Measurements from ENCODE around the gene NGEF. TPM values are rescaled to one million over a fixed set of nuclear protein-coding genes. Genes with fewer than 3 reads are reported as not detected.
"Not testable (repeated sequence)": the region's sequence is repeated elsewhere in the genome, so short reads cannot be mapped to it uniquely, and the experiment has no call there.

Gene NGEF, protein sequence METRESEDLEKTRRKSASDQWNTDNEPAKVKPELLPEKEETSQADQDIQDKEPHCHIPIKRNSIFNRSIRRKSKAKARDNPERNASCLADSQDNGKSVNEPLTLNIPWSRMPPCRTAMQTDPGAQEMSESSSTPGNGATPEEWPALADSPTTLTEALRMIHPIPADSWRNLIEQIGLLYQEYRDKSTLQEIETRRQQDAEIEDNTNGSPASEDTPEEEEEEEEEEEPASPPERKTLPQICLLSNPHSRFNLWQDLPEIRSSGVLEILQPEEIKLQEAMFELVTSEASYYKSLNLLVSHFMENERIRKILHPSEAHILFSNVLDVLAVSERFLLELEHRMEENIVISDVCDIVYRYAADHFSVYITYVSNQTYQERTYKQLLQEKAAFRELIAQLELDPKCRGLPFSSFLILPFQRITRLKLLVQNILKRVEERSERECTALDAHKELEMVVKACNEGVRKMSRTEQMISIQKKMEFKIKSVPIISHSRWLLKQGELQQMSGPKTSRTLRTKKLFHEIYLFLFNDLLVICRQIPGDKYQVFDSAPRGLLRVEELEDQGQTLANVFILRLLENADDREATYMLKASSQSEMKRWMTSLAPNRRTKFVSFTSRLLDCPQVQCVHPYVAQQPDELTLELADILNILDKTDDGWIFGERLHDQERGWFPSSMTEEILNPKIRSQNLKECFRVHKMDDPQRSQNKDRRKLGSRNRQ
- polyA plus RNA-seq (ENCODE audit: insufficient read length in 3 of 3): 1 to 10 TPM; 2.7 to 3.9 (median 3.4) TPM
- long read RNA-seq, donor 1: 0 reads
- long read RNA-seq, donor 2: 0 reads
- long read RNA-seq, donor 3: 0 reads
- long read RNA-seq, donor 4: 0 reads
- long read RNA-seq, donor 5: 0 reads
- long read RNA-seq, donor 6: 0 reads
- long read RNA-seq, donor 7: 0 reads
- long read RNA-seq, donor 8: 0 reads
- long read RNA-seq, donor 9: 0 reads
- long read RNA-seq, donor 10: 0 reads
- long read RNA-seq, donor 11: 0 reads
- long read RNA-seq, donor 12: 0 reads
- long read RNA-seq, donor 13: 0 reads
- long read RNA-seq, donor 14: 0 reads
- long read RNA-seq, donor 15, partial matches to known transcripts: 0 of 1 reads
- long read RNA-seq, donor 15, other reads (novel, unspliced or antisense): 0 of 1 reads
- long read RNA-seq, donor 16: 0 reads

DNA sequence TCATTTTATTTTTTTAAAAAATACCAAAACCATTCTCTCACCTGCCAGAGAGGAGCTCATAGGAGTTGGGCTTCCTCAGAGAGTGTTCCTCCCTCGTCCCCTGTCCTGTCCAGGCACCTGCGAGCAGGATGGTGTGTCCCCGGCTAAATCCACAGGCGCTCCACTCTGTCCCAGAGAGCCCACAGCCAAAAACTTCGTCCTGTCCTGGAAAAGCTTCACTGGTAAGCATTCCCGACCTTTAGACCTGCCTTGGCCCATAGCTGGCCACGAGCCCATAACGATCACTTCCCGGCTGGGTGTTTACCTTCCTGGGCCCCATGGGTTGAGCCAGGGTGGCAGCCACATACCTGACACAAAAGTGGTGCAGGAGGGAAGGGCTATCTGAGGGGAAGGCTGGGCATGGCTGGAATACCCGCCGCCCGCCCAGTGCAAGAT lies at the start of gene NGEF:
Gene NGEF, minus strand, starts transcription at position 230 of the 435 bp plus-strand sequence. CDS start 38,366 bp downstream, outside the sequence.
- DNase-seq: no peak

DNA sequence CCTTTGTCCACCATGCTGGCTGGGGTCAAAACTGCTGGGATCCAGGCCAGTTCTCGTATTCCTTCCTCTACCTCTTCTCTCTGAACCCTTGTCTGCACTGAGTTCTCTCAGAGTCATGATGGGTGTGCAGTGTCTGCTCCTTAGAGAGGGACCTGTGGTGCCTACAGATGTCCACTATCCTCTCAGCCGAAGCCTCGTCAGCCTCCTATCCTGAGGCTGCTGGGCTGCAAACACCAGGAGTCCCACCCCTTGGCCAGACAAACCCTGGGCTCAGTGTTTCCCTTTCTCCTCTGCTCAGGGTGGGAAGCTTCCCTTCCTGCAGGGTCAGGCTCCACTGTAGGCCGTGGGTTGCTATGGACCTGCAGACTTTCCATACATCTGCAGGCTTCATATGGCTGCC lies 49.4 kb upstream of the NGEF start:
- DNase-seq: no peak

DNA sequence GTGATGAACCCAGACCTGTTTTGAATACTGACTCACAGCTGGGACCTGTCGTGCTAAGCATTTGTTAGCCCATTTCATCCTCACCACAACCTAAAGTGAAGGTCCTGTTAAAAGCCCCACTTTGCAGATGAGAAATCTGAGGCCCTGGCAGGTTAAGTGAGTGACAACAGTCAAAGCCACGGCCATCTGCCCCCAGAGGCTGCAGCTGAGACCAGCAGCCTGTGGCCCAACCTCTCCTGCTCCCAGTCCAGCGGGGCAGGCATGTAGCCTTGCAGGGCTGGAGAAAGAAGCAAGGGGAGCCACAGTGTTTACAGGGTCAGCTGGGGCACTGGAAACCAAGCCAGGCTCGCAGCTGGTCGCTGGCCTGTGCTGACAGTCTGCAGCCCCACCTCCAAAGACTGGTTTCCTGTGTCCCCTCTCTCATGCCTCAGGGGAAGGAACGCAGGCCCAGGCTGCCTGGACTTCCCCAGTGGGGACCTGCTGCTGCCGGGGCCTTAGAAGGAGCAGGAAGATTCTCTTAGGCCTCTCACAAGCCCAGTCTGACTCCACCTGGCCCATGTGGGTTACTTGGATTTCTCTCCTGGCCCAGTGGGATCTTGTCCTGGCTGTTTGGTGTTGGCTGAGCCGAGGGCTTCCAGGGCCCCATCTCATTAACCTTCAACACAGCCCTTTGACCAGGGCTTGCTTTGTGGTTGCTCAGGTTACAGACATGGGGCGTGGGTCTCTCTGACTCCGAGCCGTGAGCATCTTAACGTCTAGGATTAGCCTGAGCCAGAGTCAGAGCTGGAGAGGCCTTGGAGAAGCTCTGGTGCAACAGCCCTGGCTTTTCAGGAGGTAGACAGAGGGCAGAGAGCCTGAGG lies 48.8 kb upstream of the NGEF start:
- DNase-seq: no peak

DNA sequence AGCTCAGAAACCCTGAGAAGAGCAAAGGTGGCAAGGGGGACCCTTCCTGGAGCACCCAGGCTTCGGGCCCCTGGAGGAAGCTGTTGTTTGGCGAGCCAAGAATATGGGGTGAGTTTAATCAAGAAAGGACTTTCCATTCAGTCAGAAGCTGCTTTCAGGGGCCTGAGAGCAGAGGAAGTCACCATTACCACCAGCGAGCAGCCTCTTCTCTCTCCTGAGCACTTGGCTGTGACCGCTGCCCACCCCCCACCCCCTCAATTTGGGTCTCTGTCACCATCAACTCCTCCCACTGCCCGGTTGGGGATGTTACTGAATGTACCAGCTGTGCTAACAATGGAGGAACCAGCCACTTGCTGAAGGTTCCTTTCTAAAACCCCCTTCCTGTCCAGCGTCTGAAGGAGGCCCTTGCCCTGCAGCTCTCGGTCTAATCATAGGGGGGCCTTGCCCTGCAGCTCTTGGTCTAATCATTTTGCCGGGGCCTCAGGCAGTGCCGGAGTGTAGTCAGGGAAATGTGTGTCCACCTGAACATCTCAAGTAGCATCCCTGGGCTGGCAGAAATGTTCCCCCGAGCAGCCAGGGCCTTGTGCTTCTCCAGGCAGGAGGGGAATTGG lies 48.0 kb upstream of the NGEF start:
- no peak for DNase-seq

DNA sequence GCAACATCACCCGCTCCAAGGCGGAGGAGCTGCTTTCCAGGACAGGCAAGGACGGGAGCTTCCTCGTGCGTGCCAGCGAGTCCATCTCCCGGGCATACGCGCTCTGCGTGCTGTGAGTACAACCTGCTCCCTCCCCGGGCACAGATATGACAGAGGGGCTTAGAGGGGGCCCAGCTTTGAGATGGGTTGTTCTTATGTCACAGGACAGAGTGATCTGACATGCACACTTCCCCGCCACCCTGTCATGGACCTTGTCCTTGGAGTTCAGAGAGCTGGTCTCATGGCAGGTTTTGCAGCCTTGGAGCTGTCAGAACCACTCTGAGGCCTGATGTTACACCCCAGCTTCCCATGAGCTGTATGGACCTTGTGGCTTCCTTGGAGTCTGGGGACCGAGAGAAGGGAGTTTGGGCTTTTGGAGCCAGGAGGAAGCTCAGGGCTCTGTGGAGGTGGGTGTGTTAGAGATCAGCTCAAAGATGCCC lies 47.5 kb upstream of the NGEF start:
- no peak for DNase-seq

DNA sequence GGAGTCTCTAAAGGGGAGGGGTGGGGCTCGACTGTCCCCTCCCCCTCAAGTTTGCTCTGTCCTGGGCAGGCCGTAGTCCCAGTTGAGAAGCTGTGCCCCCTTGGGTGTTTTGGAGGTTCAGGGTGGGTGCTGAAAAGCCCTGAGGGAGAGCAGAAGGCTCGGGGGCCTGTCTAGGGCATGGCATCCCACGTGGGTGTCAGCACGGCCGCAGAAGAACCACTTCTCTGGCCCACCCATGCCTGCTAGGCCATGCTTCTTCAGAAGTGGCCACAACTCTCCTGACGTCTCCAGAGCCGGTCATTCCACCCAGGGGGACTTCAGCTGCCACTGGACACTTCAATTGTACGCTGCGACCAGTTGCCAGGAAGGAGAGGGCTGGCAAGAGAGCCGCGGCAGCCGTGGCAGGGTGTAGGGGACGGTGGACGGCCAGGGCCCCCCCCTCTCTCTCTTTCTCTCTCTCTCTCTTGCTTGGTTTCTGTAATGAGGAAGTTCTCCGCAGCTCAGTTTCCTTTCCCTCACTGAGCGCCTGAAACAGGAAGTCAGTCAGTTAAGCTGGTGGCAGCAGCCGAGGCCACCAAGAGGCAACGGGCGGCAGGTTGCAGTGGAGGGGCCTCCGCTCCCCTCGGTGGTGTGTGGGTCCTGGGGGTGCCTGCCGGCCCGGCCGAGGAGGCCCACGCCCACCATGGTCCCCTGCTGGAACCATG lies 46.9 kb upstream of the NGEF start, which contains the start of gene INPP5D:
Gene INPP5D, plus strand, starts transcription at position 546 of the 704 bp plus-strand sequence. Its CDS starts 137 bp downstream, at position 683.
- no peak for DNase-seq

DNA sequence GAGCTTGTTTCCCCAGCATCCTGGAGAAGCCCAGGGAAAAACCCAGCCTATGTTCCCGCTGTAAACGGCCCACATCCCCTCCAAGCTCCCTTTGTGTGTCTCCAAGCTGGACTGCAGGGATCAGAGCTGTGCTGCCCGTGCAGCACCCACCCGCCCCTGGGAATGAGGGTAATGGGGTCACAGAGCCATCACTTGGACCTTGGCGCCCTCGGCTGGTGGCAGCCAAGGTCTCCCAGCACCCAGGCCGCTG lies 46.4 kb upstream of the NGEF start:
- no peak for DNase-seq

DNA sequence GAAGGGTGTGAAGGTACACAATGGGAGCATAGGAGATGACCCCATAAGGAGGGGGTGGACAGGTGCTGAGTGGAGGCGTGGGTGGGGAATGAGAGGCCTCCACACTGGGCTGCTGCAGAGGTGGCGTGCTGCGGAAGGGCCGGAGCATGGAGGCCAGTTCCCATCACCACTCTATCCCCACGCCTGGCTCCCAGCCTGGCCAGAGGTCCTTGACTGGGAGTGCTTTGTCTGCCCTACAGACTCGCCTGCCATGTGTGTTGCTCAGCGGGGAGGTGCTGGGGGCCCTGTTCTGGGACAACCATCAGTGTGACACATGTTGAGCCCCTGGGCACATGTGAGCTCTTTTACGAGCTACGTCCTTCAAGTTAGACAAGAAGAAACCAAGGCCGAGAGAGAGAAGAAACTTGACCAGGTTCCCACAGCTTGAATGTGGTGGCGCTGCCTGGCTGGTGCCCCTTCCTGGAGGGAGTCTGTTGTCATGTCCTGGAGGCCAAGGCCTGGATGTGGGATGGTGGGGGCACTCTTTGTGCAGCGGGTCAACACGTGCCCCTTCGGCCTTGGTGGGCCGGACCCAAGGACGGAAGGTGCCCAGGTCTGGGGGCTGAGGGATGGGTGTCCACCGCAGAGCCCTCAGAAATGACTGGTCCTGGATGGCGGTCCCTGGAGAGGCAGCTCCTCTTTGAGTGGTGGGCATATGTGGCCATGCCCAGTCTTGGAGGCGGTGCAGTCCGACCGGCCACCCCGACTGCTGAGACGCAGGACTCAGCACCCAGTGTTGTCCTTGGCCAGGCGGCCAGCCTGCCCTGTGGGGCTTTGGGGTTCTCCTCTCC lies 45.9 kb upstream of the NGEF start:
- no peak for DNase-seq

DNA sequence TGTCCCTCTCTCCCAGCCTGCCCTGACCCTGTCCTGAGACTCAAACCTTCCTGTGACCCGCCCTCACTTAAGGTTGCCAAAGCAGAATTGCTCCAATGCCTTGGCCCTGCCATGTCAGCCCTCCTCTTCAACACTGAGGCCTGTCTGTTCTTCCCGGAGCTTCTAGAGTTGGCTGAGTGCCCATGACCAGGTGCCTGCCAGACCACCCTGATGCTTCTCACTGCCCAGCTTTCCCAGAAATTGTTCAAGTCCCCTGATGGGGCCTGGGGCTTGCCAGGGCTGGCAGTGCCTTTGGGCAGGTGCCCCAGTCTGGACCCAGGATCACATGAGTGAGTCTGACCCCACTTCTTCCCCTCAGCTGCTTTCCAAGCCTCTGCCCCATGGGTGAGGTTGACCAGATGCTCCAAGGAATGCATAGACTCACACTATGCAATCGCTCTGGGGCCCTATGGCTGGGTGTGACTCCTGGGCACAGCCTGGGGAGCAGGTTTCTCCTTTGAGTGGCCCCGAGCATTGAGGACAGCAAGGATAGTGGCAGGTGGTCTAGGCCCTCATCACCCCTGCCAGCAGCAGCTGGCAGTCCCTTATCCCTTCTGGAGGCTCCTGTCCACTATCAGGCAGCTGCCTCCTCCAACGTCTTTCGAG lies 44.0 kb upstream of the NGEF start:
- DNase-seq: no peak

DNA sequence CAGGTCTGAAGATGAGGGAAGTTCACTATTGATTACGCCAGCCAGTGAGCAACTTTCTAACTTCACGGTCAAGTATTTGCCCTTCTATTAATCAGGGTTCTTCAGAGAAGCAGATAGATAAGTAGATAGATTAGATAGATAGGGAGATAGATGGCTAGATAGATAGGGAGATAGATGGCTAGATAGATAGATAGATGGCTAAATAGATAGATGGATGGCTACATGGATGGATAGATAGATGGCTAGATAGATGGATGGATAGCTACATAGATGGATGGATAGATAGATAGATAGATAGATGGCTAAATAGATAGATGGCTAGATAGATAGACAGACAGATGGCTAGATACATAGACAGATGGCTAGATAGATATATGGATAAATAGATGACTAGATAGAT lies 42.3 kb upstream of the NGEF start:
- no peak for DNase-seq

DNA sequence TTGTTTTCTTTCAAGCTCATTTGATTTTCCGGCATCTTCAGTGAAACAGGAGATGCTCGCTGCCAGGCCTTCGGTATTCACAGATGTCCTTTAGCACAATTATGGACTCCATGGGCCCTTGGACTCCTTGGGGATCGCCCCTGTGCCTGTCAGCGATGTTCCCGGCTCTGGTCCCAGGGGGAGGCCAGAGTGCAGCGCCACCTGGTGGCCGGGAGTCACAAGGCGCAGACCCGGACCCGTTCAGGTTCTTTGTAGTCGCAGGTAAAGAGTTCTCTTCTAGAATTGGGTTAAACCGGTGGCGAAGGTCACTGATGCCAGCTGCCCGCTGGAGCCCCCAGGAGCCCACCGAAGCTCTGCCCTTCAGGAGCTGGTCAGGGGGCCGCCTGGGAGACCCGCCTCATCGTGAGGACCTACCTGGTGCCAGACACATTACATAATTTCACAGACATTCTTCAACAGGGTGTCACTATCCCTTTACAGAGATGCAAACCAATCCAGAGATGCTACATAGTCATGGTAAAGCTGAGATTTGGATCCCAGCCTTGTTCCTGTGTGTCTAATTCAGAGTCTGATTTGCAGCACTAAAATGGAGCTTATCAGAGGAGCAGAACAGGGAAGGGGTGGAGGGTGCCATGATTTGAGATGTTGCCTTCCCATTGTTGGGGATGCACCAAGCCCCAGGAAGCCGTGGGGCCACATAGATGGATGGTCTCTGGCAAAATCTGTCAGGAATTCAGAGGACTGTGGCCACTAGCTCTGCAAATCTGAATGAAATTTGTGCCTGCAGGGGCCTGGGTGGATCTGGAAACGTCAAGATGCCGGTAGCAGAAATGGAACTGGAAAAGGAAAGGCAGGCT lies 41.1 kb upstream of the NGEF start:
- no peak for DNase-seq

DNA sequence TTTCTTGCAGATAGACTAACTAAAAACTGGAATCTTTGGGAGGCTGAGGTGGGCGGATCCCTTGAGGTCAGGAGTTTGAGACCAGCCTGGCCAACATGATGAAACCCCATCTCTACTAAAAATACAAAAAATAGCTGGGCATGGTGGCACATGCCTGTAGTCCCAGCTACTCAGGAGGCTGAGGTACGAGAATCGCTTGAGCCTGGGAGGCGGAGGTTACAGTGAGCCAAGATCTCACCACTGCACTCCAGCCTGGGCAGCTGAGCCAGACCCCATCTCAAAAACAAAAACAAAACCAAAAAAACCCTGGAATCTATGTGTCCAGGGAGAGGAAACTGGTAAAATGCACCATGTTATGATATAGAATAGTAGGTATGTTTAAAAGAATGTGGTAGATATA lies 39.5 kb upstream of the NGEF start:
- not testable (repeated sequence) for DNase-seq

DNA sequence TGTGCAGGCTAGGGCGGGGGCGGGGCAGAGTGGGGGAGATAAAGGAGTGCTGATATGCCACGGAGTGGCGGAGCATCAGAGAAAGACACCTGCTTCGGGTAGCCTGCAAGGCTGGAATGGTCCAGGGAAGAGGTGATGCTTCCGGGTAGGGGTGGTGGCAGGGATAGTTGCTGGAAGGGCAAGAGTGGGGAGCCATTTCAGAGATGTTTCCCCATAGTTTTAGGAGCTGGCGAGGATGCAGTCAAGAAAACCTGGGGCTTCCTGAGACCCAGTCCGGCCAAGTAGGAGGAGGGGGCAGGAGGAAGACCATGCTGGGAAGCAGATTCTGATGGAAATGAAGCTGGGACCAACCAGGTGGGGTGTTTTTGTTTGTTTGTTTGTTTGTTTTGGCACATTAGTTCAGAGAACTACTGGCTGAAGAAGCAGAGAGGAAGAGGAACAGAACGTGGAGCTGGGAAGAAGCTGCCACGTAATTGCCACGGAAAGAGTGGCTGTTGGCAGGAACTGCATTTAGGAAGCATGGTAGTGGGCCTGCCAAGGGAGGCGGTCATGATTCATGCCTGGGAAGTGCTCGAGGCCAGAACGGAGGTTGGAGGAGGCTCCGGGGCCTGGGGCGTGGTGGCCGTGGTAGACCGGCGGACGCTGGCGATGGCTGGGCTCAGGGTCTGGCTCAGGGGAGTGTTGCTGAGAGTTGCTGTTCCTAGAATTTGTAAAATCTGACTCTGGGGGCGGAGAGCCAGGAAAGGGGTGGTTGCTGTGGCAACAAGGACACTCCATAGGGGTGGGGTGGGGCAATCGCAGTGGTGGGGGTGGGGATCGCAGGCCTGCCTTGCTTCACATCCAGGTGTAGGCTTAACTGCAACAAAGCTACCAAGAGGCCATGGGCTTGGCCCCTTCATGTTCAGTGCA lies 38.4 kb upstream of the NGEF start:
- no peak for DNase-seq

DNA sequence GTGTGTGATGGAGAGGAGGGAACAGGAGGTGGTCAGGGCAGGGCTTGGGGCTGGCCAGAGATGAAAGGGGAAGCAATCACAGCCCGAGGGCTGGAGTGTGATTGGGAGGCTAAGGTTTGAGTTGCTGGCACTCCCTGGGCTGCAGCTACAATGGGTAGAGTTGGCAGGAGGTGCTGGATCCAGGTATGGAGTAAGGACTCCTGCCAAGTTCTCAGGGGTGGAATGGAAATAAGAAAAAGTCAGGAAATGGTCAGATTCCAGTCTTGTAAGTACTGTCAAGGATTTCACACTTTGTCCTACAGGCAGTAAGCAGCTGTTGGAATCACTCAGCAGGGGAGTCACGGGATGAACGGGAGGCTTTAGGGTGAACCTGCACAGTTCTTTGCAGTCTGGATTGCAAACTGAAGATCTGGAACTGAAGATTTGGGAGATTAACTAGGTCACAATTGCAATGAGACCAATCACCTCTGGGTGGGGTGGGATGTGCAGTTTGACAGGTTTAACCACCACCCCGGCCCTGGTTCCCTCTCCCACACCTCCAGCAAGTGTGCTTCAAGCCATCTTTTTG lies 36.2 kb upstream of the NGEF start:
- DNase-seq: no peak

DNA sequence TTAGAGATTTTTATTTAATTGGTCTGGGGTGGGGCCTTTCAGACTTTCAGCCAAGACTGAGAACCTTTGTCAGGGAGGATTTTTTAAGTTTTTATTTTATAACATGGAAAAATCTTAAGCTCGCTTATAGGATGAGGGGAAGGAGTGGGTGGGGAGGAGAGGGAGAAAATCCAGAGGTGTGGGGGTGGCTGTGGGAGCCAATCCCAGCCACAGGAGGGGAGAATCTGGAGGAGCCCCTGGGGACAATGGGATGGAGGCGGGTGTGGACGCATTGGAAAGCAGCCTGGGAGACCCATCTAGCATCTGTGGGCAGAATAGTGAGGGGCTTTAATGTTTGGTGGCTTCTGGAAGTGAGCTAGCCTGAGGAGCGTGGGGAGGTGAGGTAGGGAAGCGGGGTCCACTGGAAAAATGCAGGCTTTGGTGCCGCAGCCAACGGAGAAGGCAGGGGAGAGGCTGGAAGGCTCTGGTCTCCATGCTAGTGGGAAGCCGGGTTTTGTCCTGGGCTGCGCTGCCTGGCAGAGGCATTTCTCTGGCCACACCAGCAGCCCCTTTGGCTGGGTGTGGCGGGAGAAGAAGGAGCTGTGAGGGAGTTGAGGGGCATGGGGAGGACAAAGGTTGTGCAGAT lies 35.6 kb upstream of the NGEF start:
- no peak for DNase-seq

DNA sequence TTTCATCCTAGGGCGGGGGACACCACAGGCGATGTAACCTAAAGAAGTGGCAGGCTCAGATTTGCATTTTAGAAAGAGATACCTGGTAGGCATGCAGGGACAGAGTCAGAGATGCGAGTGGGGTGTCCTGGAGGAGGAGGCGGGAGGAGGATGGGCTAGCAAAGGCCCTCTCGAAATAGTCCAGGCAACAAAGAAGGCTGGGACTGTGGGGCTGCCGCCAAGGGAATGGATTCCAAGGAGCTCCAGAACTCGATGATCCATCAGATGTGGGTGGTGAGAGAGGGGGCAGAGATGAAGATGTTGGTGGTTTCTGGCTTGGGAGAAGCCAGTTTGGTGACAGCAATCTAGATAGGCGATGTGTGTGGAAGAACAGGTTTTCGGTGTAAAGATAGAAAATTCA lies 34.6 kb upstream of the NGEF start:
- no peak for DNase-seq
